CD4-positive, alpha-beta T cell treated with Interleukin-17A for 1 hour (primary cell): ENCODE data around the gene SON.
"Not testable (repeated sequence)": the region's sequence is repeated elsewhere in the genome, so short reads cannot be mapped to it uniquely, and the experiment has no call there.

Source experiments
- DNase-seq: peaks from one replicate; pipeline ENCODE4 v3.0.0-alpha.2; 2020

Gene SON

GRCh38 chr21:33542640-33543504, at the start of gene SON:
Gene SON (plus strand): TSS chr21:33543038. CDS start chr21:33543093, 55 bp downstream.
- peak; percentile 99 for DNase-seq

- DNase-seq: no peak
Measured at GRCh38 chr21:33493756-33494155, 49.1 kb upstream of the SON start.

GRCh38 chr21:33495743-33496142, 47.1 kb upstream of the SON start:
- no peak for DNase-seq

- DNase-seq: no peak
Measured at GRCh38 chr21:33496345-33496744, 46.5 kb upstream of the SON start.

GRCh38 chr21:33505833-33506232, 37.0 kb upstream of the SON start:
- no peak for DNase-seq

- DNase-seq: not testable (repeated sequence)
Measured at GRCh38 chr21:33507003-33507402, 35.8 kb upstream of the SON start.

- no peak for DNase-seq
Measured at GRCh38 chr21:33510826-33511225, 32.0 kb upstream of the SON start.

- DNase-seq: no peak
Measured at GRCh38 chr21:33511639-33512038, 31.2 kb upstream of the SON start.

GRCh38 chr21:33512481-33512880, 30.4 kb upstream of the SON start:
- no peak for DNase-seq

- DNase-seq: no peak
Measured at GRCh38 chr21:33514229-33514628, 28.6 kb upstream of the SON start.

- no peak for DNase-seq
Measured at GRCh38 chr21:33518899-33519298, 23.9 kb upstream of the SON start.

GRCh38 chr21:33522297-33522952, 20.4 kb upstream of the SON start:
- DNase-seq: no peak

GRCh38 chr21:33522953-33523349, 19.9 kb upstream of the SON start:
- no peak for DNase-seq

GRCh38 chr21:33531007-33531406, 11.8 kb upstream of the SON start:
- no peak for DNase-seq

- no peak for DNase-seq
Measured at GRCh38 chr21:33537212-33537611, 5.6 kb upstream of the SON start.

GRCh38 chr21:33539616-33540015, 3.2 kb upstream of the SON start:
- DNase-seq: no peak

GRCh38 chr21:33540711-33541104, 2.1 kb upstream of the SON start:
- no peak for DNase-seq

- DNase-seq: peak; percentile 34
Measured at GRCh38 chr21:33541105-33541711, 1.6 kb upstream of the SON start.

GRCh38 chr21:33541756-33542639, 840 bp upstream of the SON start, which contains the start of gene GART:
Gene GART (minus strand): TSS chr21:33542117. CDS start chr21:33539315, 2,802 bp downstream.
- DNase-seq: peak; percentile 87

GRCh38 chr21:33543505-33544129, 779 bp downstream of the SON start:
- DNase-seq: no peak

GRCh38 chr21:33544451-33545195, 1.8 kb downstream of the SON start:
- DNase-seq: no peak

- DNase-seq: no peak
Measured at GRCh38 chr21:33546086-33546485, 3.2 kb downstream of the SON start.
